HCT116 (cell line): ENCODE data around the gene NPHS1. TPM values are rescaled to one million over a fixed set of nuclear protein-coding genes. Genes with fewer than 3 reads are reported as not detected.

Source experiments
- ATAC-seq: fragments of 200-7000 bp; cut with Tn5 transposase; 2 replicates; pipeline ENCODE4 v1.9.1; 2020; ENCODE audit warnings: mild to moderate bottlenecking, moderate library complexity
- Bru-seq: library from RNA; stranded (reverse); fragments of 400-500 nt; gene quantifications from one replicate; lab custom pipeline; 2021; lab: Mats Ljungman, UMichigan
- BruChase-seq, 2 experiments: library from RNA; stranded (reverse); fragments of 400-500 nt; gene quantifications; one replicate each; lab custom pipeline; 2021; lab: Mats Ljungman, UMichigan
- BruUV-seq: library from RNA; stranded (reverse); fragments of 400-500 nt; replicated peaks from 2 replicates; lab custom pipeline; 2021; lab: Mats Ljungman, UMichigan
- CTCF ChIA-PET: fragments of 300-600 bp; sonication (Branson Sonifier 250); formaldehyde crosslinking; loops from one replicate; lab custom pipeline; 2021; ENCODE audit warnings: antibody characterized with exemption; lab: Charles Lee
- POLR2A ChIA-PET: fragments of 300-600, 350-600 bp; sonication (Branson Sonifier 250); formaldehyde crosslinking; loops from one replicate; lab custom pipeline; 2021; ENCODE audit warnings: antibody characterized with exemption; lab: Charles Lee
- RAD21 ChIA-PET, 2 experiments: fragments of 300-600 bp; sonication (Branson Sonifier 250); formaldehyde crosslinking; loops; one replicate each; lab custom pipeline; 2023; ENCODE audit warnings: low total read pairs in 2 of 2; ENCODE audit not compliant: uncharacterized antibody in 2 of 2, unreplicated experiment in 2 of 2, low non-redundant PET in 1 of 2; lab: Charles Lee
- DNase-seq: peaks from one replicate; pipeline ENCODE4 v3.0.0-alpha.2; 2010; ENCODE audit warnings: low read depth, low spot score
- H2AFZ ChIP-seq: fragments of 200-600 bp; shearing (Covaris generic), sonication (generic); 2 replicates; pipeline ENCODE4 v1.6.1; 2017; ENCODE audit warnings: low read depth, mixed run types, mixed read lengths, antibody characterized with exemption, low read length; ENCODE audit not compliant: poor library complexity, severe bottlenecking
- H3K27ac ChIP-seq: 2 replicates; pipeline ENCODE4 v1.5.1; 2012; ENCODE audit warnings: low read depth, low read length
- H3K27me3 ChIP-seq: fragments of 200-600 bp; sonication (generic); 2 replicates; pipeline ENCODE4 v1.6.1; 2016; ENCODE audit warnings: mixed run types, low read length, mixed read lengths; ENCODE audit not compliant: insufficient read depth
- H3K36me3 ChIP-seq, 2 experiments: fragments of 200-500 bp in 1 of 2; fragments of 200-600 bp in 1 of 2; sonication (Bioruptor generic) in 1 of 2; sonication (generic) in 1 of 2; 2 replicates each; pipeline versions ENCODE4 v1.5.1 to v1.6.1; 2014 to 2016; ENCODE audit warnings: low read length in 2 of 2, inconsistent platforms in 1 of 2, mixed read lengths in 1 of 2, mixed run types in 1 of 2; ENCODE audit not compliant: insufficient read depth in 2 of 2, control insufficient read depth in 1 of 2
- H3K4me1 ChIP-seq, 2 experiments: fragments of 200-600 bp in 1 of 2; sonication (generic) in 1 of 2; 2 replicates each; pipeline versions ENCODE4 v1.5.1 to v1.6.1; 2012 to 2017; ENCODE audit warnings: low read length in 2 of 2, inconsistent platforms in 1 of 2, mild to moderate bottlenecking in 1 of 2, mixed read lengths in 1 of 2, mixed run types in 1 of 2, moderate library complexity in 1 of 2; ENCODE audit not compliant: insufficient read depth in 2 of 2, control insufficient read depth in 1 of 2
- H3K4me2 ChIP-seq: fragments of 200-600 bp; sonication (generic); 2 replicates; pipeline ENCODE4 v1.6.1; 2017; ENCODE audit warnings: mixed run types, low read length, mixed read lengths
- H3K4me3 ChIP-seq, 2 experiments: fragments of 200-600 bp in 1 of 2; sonication (generic) in 1 of 2; replicated peaks in 1 of 2; 2 replicates each; pipeline ENCODE4 v1.5.1; 2011 to 2016; ENCODE audit warnings: low read length in 2 of 2, control low read depth in 1 of 2, low read depth in 1 of 2, mild to moderate bottlenecking in 1 of 2, mixed read lengths in 1 of 2, mixed run types in 1 of 2
- H3K79me2 ChIP-seq: fragments of 200-600 bp; sonication (generic); 2 replicates; pipeline ENCODE4 v1.6.1; 2017; ENCODE audit warnings: mild to moderate bottlenecking, mixed run types, low read length, moderate library complexity, mixed read lengths; ENCODE audit not compliant: insufficient read depth
- H3K9ac ChIP-seq: fragments of 200-600 bp; sonication (generic); 2 replicates; pipeline ENCODE4 v1.6.1; 2016; ENCODE audit warnings: low read length, mixed read lengths
- H3K9me2 ChIP-seq: fragments of 200-600 bp; sonication (generic), shearing (Covaris generic); 2 replicates; pipeline ENCODE4 v1.6.1; 2017; ENCODE audit warnings: mixed run types, mild to moderate bottlenecking, moderate library complexity; ENCODE audit not compliant: insufficient read depth
- H3K9me3 ChIP-seq, 2 experiments: fragments of 200-500 bp in 1 of 2; fragments of 200-600 bp in 1 of 2; sonication (Bioruptor generic) in 1 of 2; sonication (generic) in 1 of 2; 2 replicates each; pipeline ENCODE4 v1.6.1; 2014 to 2017; ENCODE audit warnings: low read length in 2 of 2, mixed read lengths in 2 of 2, inconsistent platforms in 1 of 2, low read depth in 1 of 2, mild to moderate bottlenecking in 1 of 2, mixed run types in 1 of 2, moderate library complexity in 1 of 2; ENCODE audit not compliant: control insufficient read depth in 1 of 2, insufficient read depth in 1 of 2
- H4K20me1 ChIP-seq: fragments of 200-600 bp; sonication (generic), shearing (Covaris generic); 2 replicates; pipeline ENCODE4 v1.6.1; 2017; ENCODE audit warnings: mixed run types, mild to moderate bottlenecking, moderate library complexity; ENCODE audit not compliant: insufficient read depth
- ATF3 ChIP-seq: IDR thresholded peaks from 2 replicates; pipeline ENCODE4 v1.6.1; 2012
- EZH2 ChIP-seq: fragments of 200-600 bp; sonication (generic); IDR thresholded peaks from 2 replicates; pipeline ENCODE4 v1.6.1; 2017; ENCODE audit warnings: antibody characterized with exemption, mixed run types
- FOSL1 ChIP-seq: IDR thresholded peaks from 2 replicates; pipeline ENCODE4 v1.6.1; 2012; ENCODE audit warnings: low read depth
- JUND ChIP-seq: IDR thresholded peaks from 2 replicates; pipeline ENCODE4 v1.6.1; 2012
- MAX ChIP-seq: IDR thresholded peaks from 2 replicates; pipeline ENCODE4 v1.6.1; 2012
- POLR2AphosphoS5 ChIP-seq: IDR thresholded peaks from 2 replicates; pipeline ENCODE4 v1.6.1; 2011; ENCODE audit warnings: mild to moderate bottlenecking, low read depth, low read length, moderate library complexity
- TCF7L2 ChIP-seq: IDR thresholded peaks from 2 replicates; pipeline ENCODE4 v1.7.0; 2011; ENCODE audit warnings: borderline replicate concordance, inconsistent platforms; ENCODE audit not compliant: insufficient read depth, insufficient read length; ENCODE audit errors: extremely low read depth
- ZBTB33 ChIP-seq: IDR thresholded peaks from 2 replicates; pipeline ENCODE4 v1.6.1; 2011; ENCODE audit warnings: mild to moderate bottlenecking, low read length, moderate library complexity; ENCODE audit not compliant: insufficient replicate concordance; ENCODE audit errors: extremely low read depth
- ZNF274 ChIP-seq: fragments of 200-500 bp; sonication (Bioruptor generic); IDR thresholded peaks from 2 replicates; pipeline ENCODE4 v1.6.1; 2014; ENCODE audit warnings: mild to moderate bottlenecking, low read depth, low read length, inconsistent platforms
- intact Hi-C: fragments of 100-400 bp; cut with micrococcal nuclease; formaldehyde crosslinking; loops from 2 replicates; pipeline ENCODE4 v1.10.0; 2022
- long read RNA-seq: library from polyadenylated mRNA; unstranded; transcript quantifications from one replicate; pipeline ENCODE4 v2.0.0, GENCODE V29; 2021; ENCODE audit not compliant: unreplicated experiment
- polyA plus RNA-seq: library from polyadenylated mRNA; unstranded; fragments of >200 nt; gene quantifications from 2 replicates; pipeline ENCODE4 v1.2.1, GENCODE V29; 2012; ENCODE audit warnings: missing spikeins
- total RNA-seq: library from RNA; stranded (reverse); gene quantifications from one replicate; pipeline ENCODE4 v1.2.1, GENCODE V29; 2021; ENCODE audit not compliant: unreplicated experiment

NPHS1 gene
- total RNA-seq (0.57 TPM), Bru-seq, nascent RNA (percentile 25 among the genes with signal in this experiment), BruChase-seq, experiment 1, labeled RNA remaining after a 6-hour chase (percentile 29 among the genes with signal in this experiment), BruChase-seq, experiment 2, labeled RNA remaining after a 2-hour chase (percentile 22 among the genes with signal in this experiment)
- polyA plus RNA-seq, result 0.84 and 0.87 TPM in 2 replicates
- long read RNA-seq, partial matches to known transcripts, result 1 of 2 reads
- long read RNA-seq, other reads (novel, unspliced or antisense), result 1 of 2 reads

- no peak for TF ChIP-seq ATF3
- intact Hi-C loops, result no loop called here
- Histone ChIP-seq H3K4me3 (0 out of 4 replicates have a peak within 1 kb of the TSS, but pooled peaks of 1 of the 2 experiments have one; percentile 7), H3K36me3 (no peaks in the 10 kb centered on the region), H3K9ac (no peak within 1 kb of the TSS), H3K79me2 (no peaks in the 10 kb centered on the region), H2AFZ (no peak within 1 kb of the TSS), H3K9me2 (no peaks in the 10 kb centered on the region), H3K27ac (no peak within 1 kb of the TSS), H3K4me1 (0 out of 4 replicates have a peak, but pooled peaks cover 0 to 2% of the 10 kb centered on the region in 2 experiments), H3K27me3 (no peaks in the 10 kb centered on the region), H3K9me3 (no peaks in the 10 kb centered on the region), H4K20me1 (no peaks in the 10 kb centered on the region), H3K4me2 (no peak within 1 kb of the TSS)
- BruUV-seq, result no TSS peak
- ChIA-PET RAD21 (no interaction called here), CTCF (no interaction called here), POLR2A (no interaction called here)
- DNase-seq (no peak), ATAC-seq (no peak)
Observed at GRCh38 chr19:35852029-35852780, at the start of gene NPHS1. Gene NPHS1, minus strand, starts transcription at chr19:35852504. Its CDS starts 667 bp downstream, at chr19:35851837.

GRCh38 chr19:35901055-35901644 is 48.8 kb upstream of the NPHS1 start:
- ChIA-PET CTCF (no interaction called here), RAD21 (no interaction called here), POLR2A (interaction anchor here (0.9 to 1.2 kb wide), 2 partner anchors 10 to 31 kb away, joined by 3 read pairs; no protein-coding TSS in a partner anchor)
- Histone ChIP-seq H3K9me3 (no peaks in the 10 kb centered on the region), H3K4me2 (peak overlapping the region; percentile 91), H3K9ac (peak overlapping the region; percentile 99), H3K4me1 (peaks cover 22 to 49% of the 10 kb centered on the region in 2 experiments), H3K27ac (peak overlapping the region; percentile 98; the same call in 1 of the 2 replicates), H4K20me1 (no peaks in the 10 kb centered on the region), H3K9me2 (no peaks in the 10 kb centered on the region), H2AFZ (no peak overlapping the region), H3K4me3 (peak overlapping the region; percentile 98 to 99), H3K36me3 (peaks cover 5 to 23% of the 10 kb centered on the region in 2 experiments; a peak in 1 of 4 replicates), H3K79me2 (peaks cover 37% of the 10 kb centered on the region), H3K27me3 (no peaks in the 10 kb centered on the region)
- no peak for TF ChIP-seq MAX
- no peak for TF ChIP-seq ZBTB33
- TF ChIP-seq FOSL1, result no peak
- no peak for TF ChIP-seq JUND
- no peak for TF ChIP-seq ZNF274
- no peak for TF ChIP-seq POLR2AphosphoS5
- TF ChIP-seq EZH2, result no peak
- no peak for TF ChIP-seq TCF7L2
- intact Hi-C loops, result no loop called here
- BruUV-seq, result no TSS peak
- DNase-seq (no peak), ATAC-seq (no peak)
